Loucy (cell line): ENCODE measurements around the gene ERC1.

Source experiments
- H2AFZ ChIP-seq: fragments of 200-600 bp; sonication (generic); 2 replicates; pipeline ENCODE4 v1.6.0; 2016; ENCODE audit warnings: antibody characterized with exemption, mild to moderate bottlenecking, low read length, moderate library complexity
- H3F3A ChIP-seq: fragments of 200-600 bp; 2 replicates; pipeline ENCODE4 v1.6.0; 2016; ENCODE audit warnings: antibody characterized with exemption, low read depth, mild to moderate bottlenecking
- H3K27me3 ChIP-seq: fragments of 200-600 bp; sonication (generic); 2 replicates; pipeline ENCODE4 v1.6.1; 2014; ENCODE audit warnings: low read length, mild to moderate bottlenecking; ENCODE audit not compliant: insufficient read depth, poor library complexity, severe bottlenecking
- H3K36me3 ChIP-seq: fragments of 200-600 bp; sonication (generic); 2 replicates; pipeline ENCODE4 v1.6.1; 2016; ENCODE audit warnings: low read length; ENCODE audit not compliant: insufficient read depth
- H3K4me1 ChIP-seq: fragments of 200-600 bp; sonication (generic); 2 replicates; pipeline ENCODE4 v1.5.1; 2014; ENCODE audit warnings: low read length, mild to moderate bottlenecking; ENCODE audit not compliant: insufficient read depth, poor library complexity, severe bottlenecking
- H3K4me2 ChIP-seq: fragments of 200-600 bp; sonication (generic); 2 replicates; pipeline ENCODE4 v1.6.0; 2014; ENCODE audit warnings: antibody characterized with exemption, low read length, low read depth, mild to moderate bottlenecking; ENCODE audit not compliant: poor library complexity, severe bottlenecking
- H3K4me3 ChIP-seq: fragments of 200-600 bp; sonication (generic); 2 replicates; pipeline ENCODE4 v1.5.1; 2014; ENCODE audit warnings: low read length, mild to moderate bottlenecking, mixed read lengths; ENCODE audit not compliant: poor library complexity, severe bottlenecking
- H3K79me2 ChIP-seq: fragments of 200-600 bp; sonication (generic); 2 replicates; pipeline ENCODE4 v1.6.1; 2014; ENCODE audit warnings: low read length; ENCODE audit not compliant: insufficient read depth
- H3K9ac ChIP-seq: fragments of 200-600 bp; sonication (generic); 2 replicates; pipeline ENCODE4 v1.6.0; 2014; ENCODE audit warnings: mild to moderate bottlenecking, low read depth, low read length, moderate library complexity; ENCODE audit not compliant: poor library complexity, severe bottlenecking
- H3K9me2 ChIP-seq: fragments of 200-600 bp; sonication (generic); replicated peaks from 2 replicates; pipeline ENCODE4 v1.6.1; 2016; ENCODE audit warnings: low read depth, low read length, mixed read lengths
- H3K9me3 ChIP-seq: fragments of 200-600 bp; sonication (generic); 2 replicates; pipeline ENCODE4 v1.6.1; 2014; ENCODE audit warnings: mild to moderate bottlenecking, antibody characterized with exemption, low read length, low read depth; ENCODE audit not compliant: insufficient read depth
- H4K20me1 ChIP-seq: fragments of 200-600 bp; sonication (generic); 2 replicates; pipeline ENCODE4 v1.6.0; 2014; ENCODE audit warnings: antibody characterized with exemption, low read length, mild to moderate bottlenecking; ENCODE audit not compliant: insufficient read depth, poor library complexity, severe bottlenecking
- CTCF ChIP-seq: fragments of 200-600 bp; sonication (generic); conservative IDR thresholded peaks from 2 replicates; pipeline ENCODE4 v1.5.1; 2014; ENCODE audit warnings: mild to moderate bottlenecking, antibody characterized with exemption, low read length
- EZH2phosphoT487 ChIP-seq: fragments of 200-600 bp; IDR thresholded peaks from 2 replicates; pipeline ENCODE4 v1.6.1; 2018; ENCODE audit warnings: antibody characterized with exemption, mild to moderate bottlenecking, moderate library complexity, borderline replicate concordance

ERC1 gene

GRCh38 chr12:1272142-1272541 lies 281.1 kb downstream of the ERC1 start:
- Histone ChIP-seq H3K4me2 (no peak overlapping the region), H3K79me2 (no peaks in the 10 kb centered on the region), H3K9me3 (no peaks in the 10 kb centered on the region), H4K20me1 (no peaks in the 10 kb centered on the region), H3K9me2 (no peaks in the 10 kb centered on the region), H3K36me3 (no peaks in the 10 kb centered on the region), H3F3A (no peaks in the 10 kb centered on the region), H2AFZ (no peak overlapping the region), H3K9ac (no peak overlapping the region), H3K4me1 (peaks cover 11% of the 10 kb centered on the region), H3K4me3 (no peak overlapping the region), H3K27me3 (no peaks in the 10 kb centered on the region)
- TF ChIP-seq EZH2phosphoT487 (no peak), CTCF (peak; percentile 43)

GRCh38 chr12:1273051-1273450 lies 282.0 kb downstream of the ERC1 start:
- Histone ChIP-seq H3K9me3 (no peaks in the 10 kb centered on the region), H3K36me3 (no peaks in the 10 kb centered on the region), H3K79me2 (no peaks in the 10 kb centered on the region), H3F3A (no peaks in the 10 kb centered on the region), H3K4me1 (peaks cover 15% of the 10 kb centered on the region), H3K4me2 (no peak overlapping the region), H3K27me3 (no peaks in the 10 kb centered on the region), H4K20me1 (no peaks in the 10 kb centered on the region), H3K9me2 (no peaks in the 10 kb centered on the region), H2AFZ (no peak overlapping the region), H3K9ac (no peak overlapping the region), H3K4me3 (no peak overlapping the region)
- no peak for TF ChIP-seq CTCF
- no peak for TF ChIP-seq EZH2phosphoT487

GRCh38 chr12:1277905-1278304 lies 286.9 kb downstream of the ERC1 start:
- H3K9me2 ChIP-seq, result no peaks in the 10 kb centered on the region
- H3K4me2 ChIP-seq, result peak overlapping the region; percentile 13
- H3K9me3 ChIP-seq, result no peaks in the 10 kb centered on the region
- H3K36me3 ChIP-seq, result no peaks in the 10 kb centered on the region
- no peak overlapping the region for H2AFZ ChIP-seq
- H3K9ac ChIP-seq, result no peak overlapping the region
- H4K20me1 ChIP-seq, result no peaks in the 10 kb centered on the region
- H3K4me1 ChIP-seq, result peaks cover 18% of the 10 kb centered on the region
- TF ChIP-seq EZH2phosphoT487 (no peak), CTCF (no peak)
- no peak overlapping the region for H3K4me3 ChIP-seq
- H3K79me2 ChIP-seq, result no peaks in the 10 kb centered on the region
- no peaks in the 10 kb centered on the region for H3K27me3 ChIP-seq
- no peaks in the 10 kb centered on the region for H3F3A ChIP-seq
